K562 (cell line): ENCODE data around the gene PODN. TPM values are rescaled to one million over a fixed set of nuclear protein-coding genes. Genes with fewer than 3 reads are reported as not detected.

Experiments used
- CBX2 ChIP-seq: fragments of 200-600 bp; sonication (generic); IDR thresholded peaks from one replicate; pipeline ENCODE4 v1.6.1; 2012; ENCODE audit warnings: mild to moderate bottlenecking, low read length, inconsistent platforms; ENCODE audit not compliant: insufficient read depth, poor library complexity, severe bottlenecking
- CHD4 ChIP-seq: fragments of 200-600 bp; sonication (generic); IDR thresholded peaks from 3 replicates; pipeline ENCODE4 v1.6.1; 2012; ENCODE audit warnings: low read depth, mild to moderate bottlenecking, mixed read lengths, low read length, inconsistent platforms; ENCODE audit not compliant: insufficient read depth, insufficient replicate concordance, poor library complexity, severe bottlenecking
- FOXK2 ChIP-seq, 2 experiments: fragments of 450-650 bp; IDR thresholded peaks in 1 of 2; conservative IDR thresholded peaks in 1 of 2; 2 replicates each; pipeline ENCODE4 v1.6.1; 2016; ENCODE audit warnings: low read depth in 2 of 2, mild to moderate bottlenecking in 1 of 2
- HNRNPL ChIP-seq: fragments of 200-400 bp; formaldehyde crosslinking; IDR thresholded peaks from 2 replicates; pipeline ENCODE4 v1.6.1; 2017; ENCODE audit warnings: low read depth, mild to moderate bottlenecking, low read length
- PRMT5 ChIP-seq: sonication (generic); formaldehyde crosslinking; IDR thresholded peaks from 2 replicates; pipeline ENCODE4 v1.5.0; 2020; ENCODE audit warnings: missing genetic modification reagents
- PRPF4 ChIP-seq: fragments of 200-400 bp; formaldehyde crosslinking; IDR thresholded peaks from one replicate; pipeline ENCODE4 v1.6.1; 2017; ENCODE audit warnings: low read length, low read depth, mild to moderate bottlenecking; ENCODE audit not compliant: insufficient read depth, poor library complexity, severe bottlenecking
- SMAD2 ChIP-seq: fragments of 150-350 bp; IDR thresholded peaks from 2 replicates; pipeline ENCODE4 v1.6.1; 2014; ENCODE audit warnings: low read depth, mild to moderate bottlenecking, low read length
- TBP ChIP-seq: optimal IDR thresholded peaks from 2 replicates; pipeline ENCODE3; 2011; ENCODE audit warnings: low read depth, low read length, improper control_type of control experiment
- ZNF584 ChIP-seq: fragments of 200-800 bp; sonication (Bioruptor generic); IDR thresholded peaks from 2 replicates; pipeline ENCODE4 v1.6.1; 2016; ENCODE audit warnings: low read depth, mild to moderate bottlenecking, missing genetic modification characterization, missing compliant biosample characterization
- ZNF764 ChIP-seq: fragments of 250-450 bp; sonication (Bioruptor Pico); IDR thresholded peaks from 2 replicates; pipeline ENCODE4 v1.4.0; 2020; ENCODE audit warnings: low read depth, mild to moderate bottlenecking, moderate library complexity
- polyA plus RNA-seq, 8 experiments: library from polyadenylated mRNA; depleted of rRNA in 4 of 8; stranded (reverse) in 5 of 8; unstranded in 3 of 8; fragments of >200 nt; fragmentation: Nextera tagmentation in 2 of 8; fragmentation: Illumina TruSeq in 1 of 8; extraction: Ambion mirVana in 2 of 8; extraction: Trizol in 1 of 8; gene quantifications; 2 replicates each; pipeline versions ENCODE4 v1.2.1 to v1.2.3, GENCODE V29; 2011 to 2014; ENCODE audit warnings: inconsistent platforms in 1 of 8, missing spikeins in 1 of 8
- total RNA-seq, 7 experiments: library from RNA; depleted of rRNA in 6 of 7; stranded (reverse); fragments of >200 nt in 6 of 7; fragmentation: Illumina TruSeq in 2 of 7; extraction: Trizol in 2 of 7; gene quantifications; 2 replicates each; pipeline versions ENCODE4 v1.2.1 to v1.2.3, GENCODE V29; 2011 to 2021; ENCODE audit warnings: low replicate concordance in 1 of 7
- TF ChIP-seq, protein P1 (sequence below), 2 experiments: fragments of 450-650 bp; formaldehyde crosslinking in 1 of 2; IDR thresholded peaks; 2 replicates each; pipeline versions ENCODE4 v1.4.0 to v1.6.1; 2014 to 2020; ENCODE audit warnings: mild to moderate bottlenecking in 2 of 2, borderline replicate concordance in 1 of 2, low read depth in 1 of 2
- TF ChIP-seq, protein P2 (sequence below): sonication (generic); formaldehyde crosslinking; IDR thresholded peaks from 2 replicates; pipeline ENCODE4 v1.8.0; 2022; ENCODE audit warnings: missing genetic modification reagents, mild to moderate bottlenecking, borderline replicate concordance
- TF ChIP-seq, protein P3 (sequence below): sonication (generic); formaldehyde crosslinking; IDR thresholded peaks from 2 replicates; pipeline ENCODE4 v1.5.0; 2020; ENCODE audit warnings: missing genetic modification reagents
- TF ChIP-seq, protein P4 (sequence below): IDR thresholded peaks from 3 replicates; pipeline ENCODE4 v1.6.1; 2011; ENCODE audit warnings: borderline replicate concordance, mild to moderate bottlenecking; ENCODE audit not compliant: insufficient read length, insufficient read depth

PODN gene
- total and polyA plus RNA-seq, 9 of the 15 experiments (the other 6 are each of a cell fraction or from before 2014, with no cell fraction given) = not detected

DNA sequence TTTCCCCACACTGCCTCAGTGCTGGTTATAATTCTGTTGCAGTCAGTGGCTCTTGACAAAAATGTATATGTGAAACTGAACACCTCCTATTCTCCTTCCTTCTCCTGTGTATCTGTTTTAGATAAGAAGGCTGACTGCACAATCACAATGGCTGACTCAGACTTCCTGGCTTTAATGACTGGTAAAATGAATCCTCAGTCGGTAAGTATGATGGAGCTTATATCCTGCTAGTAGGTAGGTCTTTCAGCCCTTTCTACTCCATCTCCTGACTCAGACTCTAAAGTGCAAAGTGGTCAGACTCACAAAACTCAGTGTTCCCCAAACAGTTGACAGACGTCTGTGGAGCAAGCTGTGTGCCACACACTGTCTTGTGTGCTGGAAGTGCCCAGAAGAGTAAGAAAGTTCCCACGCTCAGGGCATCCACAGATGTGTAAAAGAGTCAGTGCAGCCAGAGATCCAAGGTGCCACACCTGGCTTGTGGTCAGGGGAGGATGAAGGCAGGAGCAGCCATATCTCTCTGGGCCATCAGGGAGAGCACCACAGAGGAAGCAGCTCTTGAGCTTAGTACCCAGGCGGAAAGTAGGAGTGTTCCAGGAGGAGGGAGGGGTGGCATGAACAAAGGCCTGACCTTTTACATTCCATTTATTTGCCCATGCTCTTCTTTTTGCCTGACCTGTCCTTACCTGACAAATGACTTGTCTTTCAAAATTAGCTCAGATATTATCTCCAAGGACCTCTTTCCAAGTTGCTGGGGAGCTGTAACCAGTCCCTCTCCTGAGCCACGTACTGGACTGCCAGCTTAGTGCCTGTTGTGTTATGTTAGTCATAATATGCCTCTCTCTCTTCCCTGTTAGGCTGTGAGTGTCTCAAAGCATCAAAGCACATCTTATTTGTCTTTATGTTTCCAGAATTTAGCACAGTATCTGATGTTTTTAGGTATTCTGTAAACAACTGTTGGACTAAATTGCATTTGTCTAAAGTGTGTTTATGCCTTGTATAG lies 14.0 kb upstream of the PODN start (continued):
- TF ChIP-seq, protein P1, sequence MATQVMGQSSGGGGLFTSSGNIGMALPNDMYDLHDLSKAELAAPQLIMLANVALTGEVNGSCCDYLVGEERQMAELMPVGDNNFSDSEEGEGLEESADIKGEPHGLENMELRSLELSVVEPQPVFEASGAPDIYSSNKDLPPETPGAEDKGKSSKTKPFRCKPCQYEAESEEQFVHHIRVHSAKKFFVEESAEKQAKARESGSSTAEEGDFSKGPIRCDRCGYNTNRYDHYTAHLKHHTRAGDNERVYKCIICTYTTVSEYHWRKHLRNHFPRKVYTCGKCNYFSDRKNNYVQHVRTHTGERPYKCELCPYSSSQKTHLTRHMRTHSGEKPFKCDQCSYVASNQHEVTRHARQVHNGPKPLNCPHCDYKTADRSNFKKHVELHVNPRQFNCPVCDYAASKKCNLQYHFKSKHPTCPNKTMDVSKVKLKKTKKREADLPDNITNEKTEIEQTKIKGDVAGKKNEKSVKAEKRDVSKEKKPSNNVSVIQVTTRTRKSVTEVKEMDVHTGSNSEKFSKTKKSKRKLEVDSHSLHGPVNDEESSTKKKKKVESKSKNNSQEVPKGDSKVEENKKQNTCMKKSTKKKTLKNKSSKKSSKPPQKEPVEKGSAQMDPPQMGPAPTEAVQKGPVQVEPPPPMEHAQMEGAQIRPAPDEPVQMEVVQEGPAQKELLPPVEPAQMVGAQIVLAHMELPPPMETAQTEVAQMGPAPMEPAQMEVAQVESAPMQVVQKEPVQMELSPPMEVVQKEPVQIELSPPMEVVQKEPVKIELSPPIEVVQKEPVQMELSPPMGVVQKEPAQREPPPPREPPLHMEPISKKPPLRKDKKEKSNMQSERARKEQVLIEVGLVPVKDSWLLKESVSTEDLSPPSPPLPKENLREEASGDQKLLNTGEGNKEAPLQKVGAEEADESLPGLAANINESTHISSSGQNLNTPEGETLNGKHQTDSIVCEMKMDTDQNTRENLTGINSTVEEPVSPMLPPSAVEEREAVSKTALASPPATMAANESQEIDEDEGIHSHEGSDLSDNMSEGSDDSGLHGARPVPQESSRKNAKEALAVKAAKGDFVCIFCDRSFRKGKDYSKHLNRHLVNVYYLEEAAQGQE (IDR thresholded peaks at IDR 0.05; ENCODE audit: borderline replicate concordance) = no peak
- TF ChIP-seq, protein P1 (CRISPR knock-in tag; IDR thresholded peaks at IDR 0.05; ENCODE audit: low read depth) = no peak
- TF ChIP-seq TBP = no peak
- TF ChIP-seq PRPF4 = no peak
- no peak for TF ChIP-seq CHD4
- no peak for TF ChIP-seq CBX2
- TF ChIP-seq, protein P2, sequence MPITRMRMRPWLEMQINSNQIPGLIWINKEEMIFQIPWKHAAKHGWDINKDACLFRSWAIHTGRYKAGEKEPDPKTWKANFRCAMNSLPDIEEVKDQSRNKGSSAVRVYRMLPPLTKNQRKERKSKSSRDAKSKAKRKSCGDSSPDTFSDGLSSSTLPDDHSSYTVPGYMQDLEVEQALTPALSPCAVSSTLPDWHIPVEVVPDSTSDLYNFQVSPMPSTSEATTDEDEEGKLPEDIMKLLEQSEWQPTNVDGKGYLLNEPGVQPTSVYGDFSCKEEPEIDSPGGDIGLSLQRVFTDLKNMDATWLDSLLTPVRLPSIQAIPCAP (CRISPR knock-in tag) = no peak
- TF ChIP-seq, protein P3, sequence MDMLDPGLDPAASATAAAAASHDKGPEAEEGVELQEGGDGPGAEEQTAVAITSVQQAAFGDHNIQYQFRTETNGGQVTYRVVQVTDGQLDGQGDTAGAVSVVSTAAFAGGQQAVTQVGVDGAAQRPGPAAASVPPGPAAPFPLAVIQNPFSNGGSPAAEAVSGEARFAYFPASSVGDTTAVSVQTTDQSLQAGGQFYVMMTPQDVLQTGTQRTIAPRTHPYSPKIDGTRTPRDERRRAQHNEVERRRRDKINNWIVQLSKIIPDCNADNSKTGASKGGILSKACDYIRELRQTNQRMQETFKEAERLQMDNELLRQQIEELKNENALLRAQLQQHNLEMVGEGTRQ (CRISPR knock-in tag) = no peak
- TF ChIP-seq PRMT5 = no peak
- no peak for TF ChIP-seq SMAD2
- TF ChIP-seq FOXK2 (conservative IDR thresholded peaks at IDR 0.05 in 1 of 2, IDR thresholded peaks at IDR 0.05 in 1 of 2; ENCODE audit: low read depth in 2 of 2) = no peak
- TF ChIP-seq ZNF584 (CRISPR knock-in tag) = no peak
- TF ChIP-seq, protein P4, sequence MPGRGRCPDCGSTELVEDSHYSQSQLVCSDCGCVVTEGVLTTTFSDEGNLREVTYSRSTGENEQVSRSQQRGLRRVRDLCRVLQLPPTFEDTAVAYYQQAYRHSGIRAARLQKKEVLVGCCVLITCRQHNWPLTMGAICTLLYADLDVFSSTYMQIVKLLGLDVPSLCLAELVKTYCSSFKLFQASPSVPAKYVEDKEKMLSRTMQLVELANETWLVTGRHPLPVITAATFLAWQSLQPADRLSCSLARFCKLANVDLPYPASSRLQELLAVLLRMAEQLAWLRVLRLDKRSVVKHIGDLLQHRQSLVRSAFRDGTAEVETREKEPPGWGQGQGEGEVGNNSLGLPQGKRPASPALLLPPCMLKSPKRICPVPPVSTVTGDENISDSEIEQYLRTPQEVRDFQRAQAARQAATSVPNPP = no peak
- no peak for TF ChIP-seq ZNF764 (CRISPR knock-in tag)
- no peak for TF ChIP-seq HNRNPL
